K562 (cell line): ENCODE data around the gene SNX17. TPM values are rescaled to one million over a fixed set of nuclear protein-coding genes. Genes with fewer than 3 reads are reported as not detected.

ENCODE experiments used
- ARHGAP35 ChIP-seq: fragments of 450-650 bp; IDR thresholded peaks from 2 replicates; pipeline ENCODE4 v1.6.1; 2018; ENCODE audit not compliant: partially characterized antibody
- BCOR ChIP-seq: fragments of 450-650 bp; IDR thresholded peaks from 2 replicates; pipeline ENCODE4 v1.6.1; 2016
- BRF1 ChIP-seq: IDR thresholded peaks from 3 replicates; pipeline ENCODE4 v1.6.1; 2011; ENCODE audit warnings: borderline replicate concordance, mild to moderate bottlenecking; ENCODE audit not compliant: insufficient read length; ENCODE audit errors: extremely low read depth
- CXXC5 ChIP-seq: fragments of 250-450 bp; sonication (Bioruptor Pico); IDR thresholded peaks from 2 replicates; pipeline ENCODE4 v1.8.0; 2022; ENCODE audit warnings: inconsistent platforms, mild to moderate bottlenecking, moderate library complexity
- DNMT1 ChIP-seq: fragments of 450-650 bp; IDR thresholded peaks from 2 replicates; pipeline ENCODE4 v1.6.1; 2016; ENCODE audit warnings: antibody characterized with exemption, mild to moderate bottlenecking
- HDAC2 ChIP-seq: fragments of 450-650 bp; IDR thresholded peaks from 2 replicates; pipeline ENCODE4 v1.6.1; 2016; ENCODE audit warnings: mild to moderate bottlenecking
- KAT7 ChIP-seq: sonication (generic); formaldehyde crosslinking; IDR thresholded peaks from 2 replicates; pipeline ENCODE4 v1.8.0; 2022; ENCODE audit warnings: missing genetic modification reagents, mild to moderate bottlenecking, borderline replicate concordance
- MEIS2 ChIP-seq: fragments of 450-650 bp; IDR thresholded peaks from 2 replicates; pipeline ENCODE4 v1.6.1; 2014; ENCODE audit warnings: mild to moderate bottlenecking; ENCODE audit not compliant: partially characterized antibody
- NEUROD1 ChIP-seq: fragments of 150-350 bp; IDR thresholded peaks from 2 replicates; pipeline ENCODE4 v1.6.1; 2014; ENCODE audit warnings: borderline replicate concordance, low read length, low read depth; ENCODE audit not compliant: partially characterized antibody
- NFIC ChIP-seq: fragments of 450-650 bp; IDR thresholded peaks from 2 replicates; pipeline ENCODE4 v1.6.1; 2017; ENCODE audit warnings: mild to moderate bottlenecking, inconsistent platforms
- PRDM10 ChIP-seq: fragments of 450-650 bp; IDR thresholded peaks from 2 replicates; pipeline ENCODE4 v1.6.1; 2018; ENCODE audit not compliant: partially characterized antibody
- RBM39 ChIP-seq: fragments of 200-400 bp; formaldehyde crosslinking; optimal IDR thresholded peaks from 2 replicates; pipeline ENCODE3; 2018; ENCODE audit warnings: low read depth, low read length
- SIX5 ChIP-seq, 2 experiments: IDR thresholded peaks; 2 replicates each; pipeline ENCODE4 v1.6.1; 2011; ENCODE audit warnings: low read length in 2 of 2, borderline replicate concordance in 1 of 2, low read depth in 1 of 2, mild to moderate bottlenecking in 1 of 2, moderate library complexity in 1 of 2; ENCODE audit not compliant: insufficient read depth in 1 of 2
- TEAD4 ChIP-seq, 2 experiments: sonication (generic) in 1 of 2; formaldehyde crosslinking in 1 of 2; IDR thresholded peaks; 2 replicates each; pipeline versions ENCODE4 v1.6.1 to v1.8.0; 2012 to 2022; ENCODE audit warnings: borderline replicate concordance in 1 of 2, inconsistent platforms in 1 of 2, low read length in 1 of 2, mild to moderate bottlenecking in 1 of 2, missing genetic modification reagents in 1 of 2
- ZFP36 ChIP-seq: fragments of 150-350 bp; IDR thresholded peaks from 2 replicates; pipeline ENCODE4 v1.6.1; 2018; ENCODE audit warnings: low read length, low read depth; ENCODE audit not compliant: partially characterized antibody
- ZNF12 ChIP-seq: sonication (generic); formaldehyde crosslinking; IDR thresholded peaks from 2 replicates; pipeline ENCODE4 v1.4.0; 2020; ENCODE audit warnings: mild to moderate bottlenecking, missing genetic modification reagents
- ZNF212 ChIP-seq: fragments of 450-650 bp; formaldehyde crosslinking; IDR thresholded peaks from 2 replicates; pipeline ENCODE4 v1.4.0; 2020; ENCODE audit warnings: mild to moderate bottlenecking
- ZNF24 ChIP-seq: fragments of 450-650 bp; IDR thresholded peaks from 2 replicates; pipeline ENCODE4 v1.6.1; 2016
- ZNF253 ChIP-seq: fragments of 250-450 bp; sonication (Bioruptor Pico); conservative IDR thresholded peaks from 2 replicates; pipeline ENCODE4 v1.6.1; 2021; ENCODE audit warnings: mild to moderate bottlenecking
- ZNF280A ChIP-seq: fragments of 450-650 bp; IDR thresholded peaks from 2 replicates; pipeline ENCODE4 v1.6.1; 2018; ENCODE audit warnings: mild to moderate bottlenecking, low read depth; ENCODE audit not compliant: partially characterized antibody
- ZNF717 ChIP-seq: fragments of 250-450 bp; sonication (Bioruptor Pico); IDR thresholded peaks from 2 replicates; pipeline ENCODE4 v1.5.0; 2021
- ZNF785 ChIP-seq: fragments of 250-450 bp; sonication (Bioruptor Pico); IDR thresholded peaks from 2 replicates; pipeline ENCODE4 v1.4.0; 2020; ENCODE audit warnings: mild to moderate bottlenecking
- ZNF79 ChIP-seq: fragments of 250-450 bp; sonication (Bioruptor Pico); IDR thresholded peaks from 2 replicates; pipeline ENCODE4 v1.4.0; 2020; ENCODE audit warnings: low read depth, mild to moderate bottlenecking, moderate library complexity
- polyA plus RNA-seq, 8 experiments: library from polyadenylated mRNA; depleted of rRNA in 4 of 8; stranded (reverse) in 5 of 8; unstranded in 3 of 8; fragments of >200 nt; fragmentation: Nextera tagmentation in 2 of 8; fragmentation: Illumina TruSeq in 1 of 8; extraction: Ambion mirVana in 2 of 8; extraction: Trizol in 1 of 8; gene quantifications; 2 replicates each; pipeline versions ENCODE4 v1.2.1 to v1.2.3, GENCODE V29; 2011 to 2014; ENCODE audit warnings: inconsistent platforms in 1 of 8, missing spikeins in 1 of 8
- total RNA-seq, 7 experiments: library from RNA; depleted of rRNA in 6 of 7; stranded (reverse); fragments of >200 nt in 6 of 7; fragmentation: Illumina TruSeq in 2 of 7; extraction: Trizol in 2 of 7; gene quantifications; 2 replicates each; pipeline versions ENCODE4 v1.2.1 to v1.2.3, GENCODE V29; 2011 to 2021; ENCODE audit warnings: low replicate concordance in 1 of 7

SNX17 gene
- total and polyA plus RNA-seq, 9 of the 15 experiments (the other 6 are each of a cell fraction or from before 2014, with no cell fraction given), result 3.0 to 75.7 (median 54.6) TPM

GRCh38 chr2:27353762-27354596, 16.4 kb upstream of the SNX17 start (continued):
- TF ChIP-seq SIX5 (IDR thresholded peaks at IDR 0.05; ENCODE audit: borderline replicate concordance in 1 of 2, insufficient read depth in 1 of 2, low read depth in 1 of 2, low read length in 2 of 2), result no peak
- TF ChIP-seq ZFP36, result no peak
- TF ChIP-seq RBM39, result no peak
- no peak for TF ChIP-seq ZNF253 (CRISPR knock-in tag)
- no peak for TF ChIP-seq ZNF212
- TF ChIP-seq CXXC5 (CRISPR knock-in tag), result no peak
- no peak; the same call in 1 of the 2 replicates for TF ChIP-seq ZNF24
- TF ChIP-seq ZNF717, result no peak
- TF ChIP-seq NFIC, result peak; percentile 94
- TF ChIP-seq KAT7 (CRISPR knock-in tag), result no peak
- no peak for TF ChIP-seq ZNF280A
- TF ChIP-seq ZNF785 (CRISPR knock-in tag), result no peak
- no peak for TF ChIP-seq BRF1
- no peak for TF ChIP-seq PRDM10
- peak; percentile 66; the same call in 1 of the 2 replicates for TF ChIP-seq HDAC2
- TF ChIP-seq BCOR, result 0 out of 2 replicates have a peak, but pooled peaks have one; percentile 3
- TF ChIP-seq ARHGAP35, result no peak
- no peak for TF ChIP-seq DNMT1
- no peak for TF ChIP-seq ZNF12 (CRISPR knock-in tag)
- TF ChIP-seq MEIS2, result peak; percentile 11
- peak; percentile 16 for TF ChIP-seq NEUROD1
- TF ChIP-seq ZNF79, result no peak
- no peak for TF ChIP-seq TEAD4 (IDR thresholded peaks at IDR 0.05; ENCODE audit: low read length)
- no peak for TF ChIP-seq TEAD4 (CRISPR knock-in tag; IDR thresholded peaks at IDR 0.05; ENCODE audit: borderline replicate concordance)
